Keratinocyte (primary cell): ENCODE measurements around the gene BMX.

ENCODE experiments used
- CTCF ChIP-seq, 3 experiments: IDR thresholded peaks in 1 of 3; conservative IDR thresholded peaks in 1 of 3; optimal IDR thresholded peaks in 1 of 3; 2 replicates in 2 of 3; 3 replicates in 1 of 3; pipeline versions ENCODE3 to v1.5.1; 2011; ENCODE audit warnings: low read length in 3 of 3, mild to moderate bottlenecking in 3 of 3, moderate library complexity in 2 of 3, control low read depth in 1 of 3, inconsistent platforms in 1 of 3; ENCODE audit not compliant: insufficient read depth in 2 of 3; ENCODE audit errors: extremely low read depth in 1 of 3
- EZH2 ChIP-seq: IDR thresholded peaks from one replicate; pipeline ENCODE4 v1.6.1; 2012; ENCODE audit warnings: inconsistent platforms, mild to moderate bottlenecking, low read length, moderate library complexity

GRCh38 chrX:15497865-15498264, 2.7 kb upstream of the BMX start:
- TF ChIP-seq CTCF (optimal IDR thresholded peaks at IDR 0.05 in 1 of 3, IDR thresholded peaks at IDR 0.05 in 1 of 3, conservative IDR thresholded peaks at IDR 0.05 in 1 of 3; ENCODE audit: extremely low read depth in 1 of 3, insufficient read depth in 2 of 3, low read length in 3 of 3) (peak; percentile 71 to 93 (median 82)), EZH2 (no peak)
